Thoracic aorta (tissue), 2 donors: Measurements from ENCODE around the gene RPS17. TPM values are rescaled to one million over a fixed set of nuclear protein-coding genes. Genes with fewer than 3 reads are reported as not detected.

Experiments used
- ATAC-seq: fragments of 150-250 bp; one replicate; pipeline ENCODE4 v1.8.0; 2017; ENCODE audit warnings: low read depth; ENCODE audit not compliant: insufficient number of reproducible peaks, low FRiP score
- DNase-seq: peaks from one replicate; pipeline ENCODE4 v3.0.0-alpha.2; 2020; ENCODE audit warnings: low spot score
- H3K27ac ChIP-seq, 2 donors: fragments of 200-600 bp; sonication (generic); 1 replicate in 1 of 2; 2 replicates in 1 of 2; pipeline ENCODE4 v1.5.1; 2016; ENCODE audit warnings: mild to moderate bottlenecking in 2 of 2, moderate library complexity in 2 of 2
- H3K27me3 ChIP-seq: fragments of 200-600 bp; sonication (generic); replicated peaks from 2 replicates; pipeline ENCODE4 v1.6.0; 2016; ENCODE audit warnings: mild to moderate bottlenecking; ENCODE audit not compliant: insufficient read depth
- H3K36me3 ChIP-seq: fragments of 200-600 bp; sonication (generic); one replicate; pipeline ENCODE4 v1.5.1; 2016
- H3K4me1 ChIP-seq, 2 donors: fragments of 200-600 bp; sonication (generic); 1 replicate in 1 of 2; 2 replicates in 1 of 2; pipeline versions ENCODE4 v1.5.1 to v1.6.0; 2016; ENCODE audit warnings: low read depth in 2 of 2, mild to moderate bottlenecking in 1 of 2; ENCODE audit not compliant: control insufficient read depth in 1 of 2
- H3K4me3 ChIP-seq: fragments of 200-600 bp; sonication (generic); 2 replicates; pipeline ENCODE4 v1.5.1; 2016; ENCODE audit warnings: mild to moderate bottlenecking
- H3K9me3 ChIP-seq: fragments of 200-600 bp; sonication (generic); 2 replicates; pipeline ENCODE4 v1.5.1; 2016
- CTCF ChIP-seq: fragments of 200-600 bp; sonication (generic); IDR thresholded peaks from one replicate; pipeline ENCODE4 v1.5.1; 2019; ENCODE audit warnings: antibody characterized with exemption
- total RNA-seq, 2 donors: library from RNA; depleted of rRNA; stranded (reverse); fragments of >200 nt; gene quantifications; one replicate each; pipeline versions ENCODE4 v1.1.0 to v1.2.3, GENCODE V29; 2016

Gene RPS17
- total RNA-seq, 2 donors from 2014 or later = 887 to 1,033 TPM

- Histone ChIP-seq H3K27me3 (no peaks in the 10 kb centered on the region), H3K27ac (no peak overlapping the region), H3K9me3 (no peaks in the 10 kb centered on the region), H3K4me3 (no peak overlapping the region), H3K4me1 (peaks cover 7 to 15% of the 10 kb centered on the region in 2 donors), H3K36me3 (no peaks in the 10 kb centered on the region)
- DNase-seq = no peak
- no peak for TF ChIP-seq CTCF
- ATAC-seq = no peak
These were observed 32.7 kb upstream of the RPS17 start for GRCh38 chr15:82572986-82573385.

- H3K27ac ChIP-seq = peak overlapping the region in 1 of 2 donors; percentile 30
- no peak for TF ChIP-seq CTCF
- H3K4me3 ChIP-seq = peak overlapping the region; percentile 72
- ATAC-seq (no peak), DNase-seq (no peak)
- H3K27me3 ChIP-seq = no peaks in the 10 kb centered on the region
- no peaks in the 10 kb centered on the region for H3K36me3 ChIP-seq
- peaks cover 7 to 15% of the 10 kb centered on the region in 2 donors for H3K4me1 ChIP-seq
- no peaks in the 10 kb centered on the region for H3K9me3 ChIP-seq
These were observed 32.1 kb upstream of the RPS17 start for GRCh38 chr15:82572311-82572710.

- Histone ChIP-seq H3K9me3 (no peaks in the 10 kb centered on the region), H3K27me3 (no peaks in the 10 kb centered on the region), H3K36me3 (no peaks in the 10 kb centered on the region), H3K4me3 (peak overlapping the region; percentile 72), H3K27ac (peak overlapping the region in 1 of 2 donors; percentile 30), H3K4me1 (peaks cover 7 to 15% of the 10 kb centered on the region in 2 donors)
- peak; percentile 69 for ATAC-seq
- peak; percentile 11 for DNase-seq
- no peak for TF ChIP-seq CTCF
These were observed 31.5 kb upstream of the RPS17 start for GRCh38 chr15:82571722-82572222.

GRCh38 chr15:82570721-82571508, 30.7 kb upstream of the RPS17 start:
- no peaks in the 10 kb centered on the region for H3K36me3 ChIP-seq
- H3K27me3 ChIP-seq = no peaks in the 10 kb centered on the region
- ATAC-seq = no peak
- TF ChIP-seq CTCF = no peak
- DNase-seq = no peak
- H3K4me1 ChIP-seq = peaks cover 7 to 15% of the 10 kb centered on the region in 2 donors
- peak overlapping the region in 1 of 2 donors; percentile 30 for H3K27ac ChIP-seq
- no peaks in the 10 kb centered on the region for H3K9me3 ChIP-seq
- H3K4me3 ChIP-seq = peak overlapping the region; percentile 72

- Histone ChIP-seq H3K27ac (no peak overlapping the region), H3K4me3 (no peak overlapping the region), H3K9me3 (no peaks in the 10 kb centered on the region), H3K4me1 (peaks cover 7 to 15% of the 10 kb centered on the region in 2 donors), H3K36me3 (no peaks in the 10 kb centered on the region), H3K27me3 (no peaks in the 10 kb centered on the region)
- DNase-seq (no peak), ATAC-seq (no peak)
- no peak for TF ChIP-seq CTCF
These were observed 29.6 kb upstream of the RPS17 start for GRCh38 chr15:82569834-82570233.
